ENCODE data around the gene ATP9B. TPM values are rescaled to one million over a fixed set of nuclear protein-coding genes. Genes with fewer than 3 reads are reported as not detected.
"Not testable (repeated sequence)": the region's sequence is repeated elsewhere in the genome, so short reads cannot be mapped to it uniquely, and the experiment has no call there.

ATP9B gene
- total and polyA plus RNA-seq, 10 of the 15 experiments (the other 5 are each of a cell fraction or from before 2014, with no cell fraction given) = 0.74 to 20.7 (median 12.9) TPM

GRCh38 chr18:79169958-79170555 is 100.9 kb downstream of the ATP9B start (continued):
- TF ChIP-seq, protein P1, sequence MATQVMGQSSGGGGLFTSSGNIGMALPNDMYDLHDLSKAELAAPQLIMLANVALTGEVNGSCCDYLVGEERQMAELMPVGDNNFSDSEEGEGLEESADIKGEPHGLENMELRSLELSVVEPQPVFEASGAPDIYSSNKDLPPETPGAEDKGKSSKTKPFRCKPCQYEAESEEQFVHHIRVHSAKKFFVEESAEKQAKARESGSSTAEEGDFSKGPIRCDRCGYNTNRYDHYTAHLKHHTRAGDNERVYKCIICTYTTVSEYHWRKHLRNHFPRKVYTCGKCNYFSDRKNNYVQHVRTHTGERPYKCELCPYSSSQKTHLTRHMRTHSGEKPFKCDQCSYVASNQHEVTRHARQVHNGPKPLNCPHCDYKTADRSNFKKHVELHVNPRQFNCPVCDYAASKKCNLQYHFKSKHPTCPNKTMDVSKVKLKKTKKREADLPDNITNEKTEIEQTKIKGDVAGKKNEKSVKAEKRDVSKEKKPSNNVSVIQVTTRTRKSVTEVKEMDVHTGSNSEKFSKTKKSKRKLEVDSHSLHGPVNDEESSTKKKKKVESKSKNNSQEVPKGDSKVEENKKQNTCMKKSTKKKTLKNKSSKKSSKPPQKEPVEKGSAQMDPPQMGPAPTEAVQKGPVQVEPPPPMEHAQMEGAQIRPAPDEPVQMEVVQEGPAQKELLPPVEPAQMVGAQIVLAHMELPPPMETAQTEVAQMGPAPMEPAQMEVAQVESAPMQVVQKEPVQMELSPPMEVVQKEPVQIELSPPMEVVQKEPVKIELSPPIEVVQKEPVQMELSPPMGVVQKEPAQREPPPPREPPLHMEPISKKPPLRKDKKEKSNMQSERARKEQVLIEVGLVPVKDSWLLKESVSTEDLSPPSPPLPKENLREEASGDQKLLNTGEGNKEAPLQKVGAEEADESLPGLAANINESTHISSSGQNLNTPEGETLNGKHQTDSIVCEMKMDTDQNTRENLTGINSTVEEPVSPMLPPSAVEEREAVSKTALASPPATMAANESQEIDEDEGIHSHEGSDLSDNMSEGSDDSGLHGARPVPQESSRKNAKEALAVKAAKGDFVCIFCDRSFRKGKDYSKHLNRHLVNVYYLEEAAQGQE (IDR thresholded peaks at IDR 0.05; ENCODE audit: low read depth, low read length) = no peak
- no peak for TF ChIP-seq FOXK2 (IDR thresholded peaks at IDR 0.05)
- TF ChIP-seq ESRRA (IDR thresholded peaks at IDR 0.05; ENCODE audit: low read length) = no peak
- TF ChIP-seq RBBP5 (conservative IDR thresholded peaks at IDR 0.05) = no peak
- TF ChIP-seq KDM1A (IDR thresholded peaks at IDR 0.05; ENCODE audit: borderline replicate concordance) = no peak
- TF ChIP-seq LARP7 (IDR thresholded peaks at IDR 0.05) = no peak
- no peak for TF ChIP-seq POU2F2 (IDR thresholded peaks at IDR 0.05; ENCODE audit: borderline replicate concordance, low read depth, low read length)
- no peak for TF ChIP-seq NKRF (conservative IDR thresholded peaks at IDR 0.05)
- no peak for TF ChIP-seq MEF2B (IDR thresholded peaks at IDR 0.05; ENCODE audit: partially characterized antibody, poor library complexity, severe bottlenecking)
- TF ChIP-seq TCF12 (IDR thresholded peaks at IDR 0.05; ENCODE audit: low read depth, low read length) = no peak
- no peak for TF ChIP-seq ZNF592 (IDR thresholded peaks at IDR 0.05)
- TF ChIP-seq KAT2A (conservative IDR thresholded peaks at IDR 0.05; ENCODE audit: control insufficient read depth, low read depth, low read length) = no peak

- 97% methylated on average over 19 of the region's 27 CpGs for WGBS (ENCODE audit: insufficient coverage, insufficient replicate concordance, low lambda C conversion rate, missing lambda C conversion rate)
- H3K27me3 ChIP-seq (replicated peaks in 1 of 2; ENCODE audit: control insufficient read depth in 2 of 2, insufficient read depth in 2 of 2, low read length in 1 of 2); SMC1A ChIA-PET (ENCODE audit: uncharacterized antibody, unreplicated experiment); H3K9ac ChIP-seq (ENCODE audit: control insufficient read depth, insufficient read depth, low read length); H3K79me2 ChIP-seq (ENCODE audit: control insufficient read depth, insufficient read depth, low read length); H3K9me3 ChIP-seq (replicated peaks; ENCODE audit: control insufficient read depth, insufficient read depth, low read length); DNase-seq (ENCODE audit: low read depth, low spot score); BruUV-seq (replicated peaks); CTCF ChIA-PET; H3K4me2 ChIP-seq (ENCODE audit: control insufficient read depth, insufficient read depth); H3K27ac ChIP-seq (ENCODE audit: control insufficient read depth, insufficient read depth); FAIRE-seq; RAD21 ChIA-PET (ENCODE audit: unreplicated experiment); ATAC-seq; intact Hi-C loops (cut with micrococcal nuclease; ENCODE audit: unreplicated experiment); in situ Hi-C loops (cut with MboI); H3K36me3 ChIP-seq (ENCODE audit: control insufficient read depth in 2 of 2, insufficient read depth in 2 of 2, low read length in 1 of 2); H3K4me3 ChIP-seq; H4K20me1 ChIP-seq (ENCODE audit: control insufficient read depth, insufficient read depth); POLR2A ChIA-PET; H2AFZ ChIP-seq (ENCODE audit: control insufficient read depth, low read depth, low read length); H3K4me1 ChIP-seq (ENCODE audit: control insufficient read depth, insufficient read depth, low read length): not testable (repeated sequence)
These were observed 103.1 kb downstream of the ATP9B start for GRCh38 chr18:79172331-79172730.
